ENCODE measurements around the gene RERE. TPM values are rescaled to one million over a fixed set of nuclear protein-coding genes. Genes with fewer than 3 reads are reported as not detected.

Gene RERE
- total RNA-seq, 1 donor from 2014 or later = 88.5 TPM

DNA sequence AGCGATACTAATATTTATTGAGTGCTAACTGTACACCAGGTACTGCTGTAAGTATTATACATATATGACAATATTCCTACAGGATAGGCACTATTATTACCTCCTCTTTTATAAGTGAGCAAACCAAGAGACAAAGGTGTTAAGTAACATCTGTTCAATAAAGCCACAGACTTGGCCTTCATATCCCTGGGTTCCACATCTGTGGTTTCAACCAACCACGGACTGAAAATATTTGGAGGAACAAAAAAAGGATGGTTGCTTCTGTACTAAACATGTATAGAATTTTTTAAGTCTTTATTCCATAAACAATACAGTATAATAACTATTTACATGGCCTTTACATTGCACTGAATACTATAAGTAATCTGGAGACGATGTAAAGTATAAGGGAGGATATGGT, 95.1 kb downstream of the RERE start:
- Histone ChIP-seq H3K27ac (no peak overlapping the region), H3K9me3 (no peaks in the 10 kb centered on the region), H3K27me3 (ENCODE audit: low read depth) (no peaks in the 10 kb centered on the region), H3K4me1 (peaks cover 16% of the 10 kb centered on the region), H3K36me3 (no peaks in the 10 kb centered on the region), H3K4me3 (no peak overlapping the region)
- ATAC-seq (no peak), DNase-seq (no peak)
- TF ChIP-seq, protein P1, sequence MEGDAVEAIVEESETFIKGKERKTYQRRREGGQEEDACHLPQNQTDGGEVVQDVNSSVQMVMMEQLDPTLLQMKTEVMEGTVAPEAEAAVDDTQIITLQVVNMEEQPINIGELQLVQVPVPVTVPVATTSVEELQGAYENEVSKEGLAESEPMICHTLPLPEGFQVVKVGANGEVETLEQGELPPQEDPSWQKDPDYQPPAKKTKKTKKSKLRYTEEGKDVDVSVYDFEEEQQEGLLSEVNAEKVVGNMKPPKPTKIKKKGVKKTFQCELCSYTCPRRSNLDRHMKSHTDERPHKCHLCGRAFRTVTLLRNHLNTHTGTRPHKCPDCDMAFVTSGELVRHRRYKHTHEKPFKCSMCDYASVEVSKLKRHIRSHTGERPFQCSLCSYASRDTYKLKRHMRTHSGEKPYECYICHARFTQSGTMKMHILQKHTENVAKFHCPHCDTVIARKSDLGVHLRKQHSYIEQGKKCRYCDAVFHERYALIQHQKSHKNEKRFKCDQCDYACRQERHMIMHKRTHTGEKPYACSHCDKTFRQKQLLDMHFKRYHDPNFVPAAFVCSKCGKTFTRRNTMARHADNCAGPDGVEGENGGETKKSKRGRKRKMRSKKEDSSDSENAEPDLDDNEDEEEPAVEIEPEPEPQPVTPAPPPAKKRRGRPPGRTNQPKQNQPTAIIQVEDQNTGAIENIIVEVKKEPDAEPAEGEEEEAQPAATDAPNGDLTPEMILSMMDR (IDR thresholded peaks at IDR 0.05) = no peak
- intact Hi-C loops (cut with DNase I) = loop anchor here (10.0 kb wide), 1 partner anchor 168 kb away; no protein-coding TSS in a partner anchor

DNA sequence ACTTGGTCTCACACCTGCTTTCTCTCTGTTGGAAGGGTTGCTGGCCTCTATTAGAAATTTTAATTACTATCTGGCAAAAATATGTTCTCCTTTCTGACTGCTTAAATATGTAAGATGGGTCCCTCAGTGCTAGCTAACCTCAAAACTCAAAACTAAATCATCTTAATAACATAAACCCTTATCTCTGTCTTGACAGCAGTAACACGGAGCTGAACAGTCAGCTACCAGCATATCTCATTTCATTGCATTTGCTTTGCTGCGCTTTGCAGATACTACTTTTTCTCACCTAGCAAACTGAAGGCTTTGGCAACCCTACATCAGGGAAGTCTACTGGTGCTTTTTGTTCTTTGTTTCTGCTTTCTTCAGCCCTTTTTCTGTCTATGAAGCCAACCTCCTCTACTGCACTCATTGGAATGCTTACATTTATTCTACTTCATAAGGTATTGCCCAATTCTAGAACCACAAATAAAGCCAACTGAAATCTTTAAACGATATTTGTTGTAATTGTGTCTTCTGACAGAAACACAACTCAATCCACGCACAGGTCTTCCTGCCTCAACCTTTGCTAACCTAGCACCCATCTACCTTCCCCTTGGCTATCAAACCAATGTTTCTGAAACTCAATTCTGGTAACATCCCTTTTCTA, 95.6 kb downstream of the RERE start:
- Histone ChIP-seq H3K27me3 (ENCODE audit: low read depth) (no peaks in the 10 kb centered on the region), H3K27ac (no peak overlapping the region), H3K4me3 (no peak overlapping the region), H3K9me3 (no peaks in the 10 kb centered on the region), H3K36me3 (no peaks in the 10 kb centered on the region), H3K4me1 (peaks cover 16% of the 10 kb centered on the region)
- ATAC-seq = no peak
- intact Hi-C loops (cut with DNase I) = loop anchor here (10.0 kb wide), 1 partner anchor 167 kb away; no protein-coding TSS in a partner anchor
- DNase-seq = no peak
- TF ChIP-seq, protein P1 (IDR thresholded peaks at IDR 0.05) = no peak

DNA sequence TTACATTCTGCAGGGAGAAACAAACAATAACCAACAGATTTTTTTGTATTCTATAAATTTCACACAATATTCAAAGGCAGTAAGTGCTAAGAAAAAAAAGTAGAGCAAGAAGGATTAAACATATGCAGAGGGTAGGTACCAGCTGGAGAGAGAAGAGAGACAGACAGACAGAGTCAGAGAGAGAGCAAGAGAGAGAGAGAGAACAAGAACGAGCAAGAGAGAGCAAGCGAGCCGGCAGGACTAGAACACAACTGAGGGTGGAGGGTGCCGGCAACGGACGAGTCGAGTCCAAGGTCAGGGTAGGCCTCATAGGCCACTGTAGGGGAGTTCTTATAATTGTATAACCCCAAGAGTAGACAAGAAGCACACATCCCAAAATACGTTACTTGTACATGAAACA, 97.1 kb downstream of the RERE start:
- H3K9me3 ChIP-seq = no peaks in the 10 kb centered on the region
- DNase-seq = no peak
- H3K27me3 ChIP-seq (ENCODE audit: low read depth) = no peaks in the 10 kb centered on the region
- intact Hi-C loops (cut with DNase I) = loop anchor here (10.0 kb wide), 1 partner anchor 166 kb away; no protein-coding TSS in a partner anchor
- no peak overlapping the region for H3K27ac ChIP-seq
- no peaks in the 10 kb centered on the region for H3K36me3 ChIP-seq
- H3K4me3 ChIP-seq = no peak overlapping the region
- no peak for ATAC-seq
- peaks cover 10% of the 10 kb centered on the region for H3K4me1 ChIP-seq
- TF ChIP-seq, protein P1 (IDR thresholded peaks at IDR 0.05) = no peak

DNA sequence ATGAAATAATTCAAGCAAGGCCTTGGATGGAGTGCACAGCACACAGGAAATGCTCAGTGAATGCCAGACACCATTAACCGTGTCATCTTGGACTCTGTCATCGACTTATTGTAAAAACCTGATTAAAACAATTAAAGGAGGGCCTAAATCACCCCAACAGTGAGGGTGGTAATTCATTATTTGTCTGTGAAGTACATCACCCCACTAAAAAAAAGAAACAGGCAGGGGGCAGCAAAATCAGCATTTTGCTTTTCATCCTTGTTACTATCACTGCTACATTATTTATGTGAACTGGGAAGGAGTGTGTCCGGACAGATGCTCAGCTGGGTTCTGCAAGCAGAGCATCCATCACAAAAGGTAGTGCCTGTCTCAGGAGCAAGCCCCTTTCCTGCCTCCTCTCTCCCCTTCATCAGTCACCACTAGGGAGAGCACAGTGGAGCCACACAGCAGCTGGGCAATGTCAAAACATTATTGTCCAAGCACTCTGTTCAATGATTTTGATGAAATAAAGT, 98.5 kb downstream of the RERE start:
- Histone ChIP-seq H3K36me3 (no peaks in the 10 kb centered on the region), H3K4me1 (peaks cover 10% of the 10 kb centered on the region), H3K4me3 (no peak overlapping the region), H3K9me3 (no peaks in the 10 kb centered on the region), H3K27me3 (ENCODE audit: low read depth) (no peaks in the 10 kb centered on the region), H3K27ac (no peak overlapping the region)
- TF ChIP-seq, protein P1 (IDR thresholded peaks at IDR 0.05) = no peak
- ATAC-seq = no peak
- DNase-seq = no peak
- intact Hi-C loops (cut with DNase I) = no loop called here

DNA sequence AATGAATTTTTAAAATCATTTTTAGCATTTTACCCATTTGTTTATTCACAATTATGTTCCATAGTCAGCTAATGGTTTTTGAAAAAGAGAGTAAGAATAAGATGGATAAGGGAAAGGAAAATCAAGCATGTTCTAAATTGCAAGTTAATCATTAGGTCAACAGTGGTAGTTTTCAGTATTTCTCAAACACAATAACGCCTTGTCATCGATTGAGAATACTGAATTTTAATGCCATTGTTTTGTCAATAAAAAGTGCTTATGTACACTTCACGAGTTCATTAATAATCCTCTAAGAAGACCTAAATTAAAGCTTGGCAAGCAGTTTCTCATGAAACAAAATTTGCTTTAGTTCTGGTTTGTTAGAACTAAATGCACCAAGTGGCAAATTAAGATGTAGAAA, 100.3 kb downstream of the RERE start:
- TF ChIP-seq, protein P1 (IDR thresholded peaks at IDR 0.05) = no peak
- Histone ChIP-seq H3K36me3 (no peaks in the 10 kb centered on the region), H3K27me3 (ENCODE audit: low read depth) (no peaks in the 10 kb centered on the region), H3K4me3 (no peak overlapping the region), H3K4me1 (peaks cover 19% of the 10 kb centered on the region), H3K27ac (no peak overlapping the region), H3K9me3 (no peaks in the 10 kb centered on the region)
- DNase-seq = no peak
- intact Hi-C loops (cut with DNase I) = no loop called here
- ATAC-seq = no peak

Measured in lower lobe of right lung (tissue), 2 donors.